C4-2B (cell line): Measurements from ENCODE around the gene SHROOM3.

ENCODE experiments used
- ZFX ChIP-seq: fragments of 450-650 bp; IDR thresholded peaks from 2 replicates; pipeline ENCODE4 v1.6.1; 2017
- TF ChIP-seq, protein P1 (sequence below): fragments of 450-650 bp; conservative IDR thresholded peaks from 2 replicates; pipeline ENCODE4 v1.5.1; 2017; ENCODE audit warnings: mild to moderate bottlenecking

DNA sequence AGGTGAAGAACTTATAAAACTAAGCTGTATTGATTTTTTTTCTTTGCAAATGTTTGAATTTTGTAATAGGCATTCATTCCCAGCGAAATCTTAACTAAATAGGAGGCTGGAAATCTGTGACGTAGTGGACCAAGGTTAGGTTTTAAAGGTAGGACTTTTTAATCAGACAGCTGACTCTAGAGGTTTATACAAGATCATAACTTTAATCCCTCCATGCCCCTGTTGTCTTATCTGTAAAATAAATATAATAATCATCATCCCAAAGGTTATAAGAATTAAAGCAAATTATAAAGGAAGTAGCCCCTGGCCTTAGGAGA is 101.3 kb downstream of the SHROOM3 start:
- TF ChIP-seq, protein P1, sequence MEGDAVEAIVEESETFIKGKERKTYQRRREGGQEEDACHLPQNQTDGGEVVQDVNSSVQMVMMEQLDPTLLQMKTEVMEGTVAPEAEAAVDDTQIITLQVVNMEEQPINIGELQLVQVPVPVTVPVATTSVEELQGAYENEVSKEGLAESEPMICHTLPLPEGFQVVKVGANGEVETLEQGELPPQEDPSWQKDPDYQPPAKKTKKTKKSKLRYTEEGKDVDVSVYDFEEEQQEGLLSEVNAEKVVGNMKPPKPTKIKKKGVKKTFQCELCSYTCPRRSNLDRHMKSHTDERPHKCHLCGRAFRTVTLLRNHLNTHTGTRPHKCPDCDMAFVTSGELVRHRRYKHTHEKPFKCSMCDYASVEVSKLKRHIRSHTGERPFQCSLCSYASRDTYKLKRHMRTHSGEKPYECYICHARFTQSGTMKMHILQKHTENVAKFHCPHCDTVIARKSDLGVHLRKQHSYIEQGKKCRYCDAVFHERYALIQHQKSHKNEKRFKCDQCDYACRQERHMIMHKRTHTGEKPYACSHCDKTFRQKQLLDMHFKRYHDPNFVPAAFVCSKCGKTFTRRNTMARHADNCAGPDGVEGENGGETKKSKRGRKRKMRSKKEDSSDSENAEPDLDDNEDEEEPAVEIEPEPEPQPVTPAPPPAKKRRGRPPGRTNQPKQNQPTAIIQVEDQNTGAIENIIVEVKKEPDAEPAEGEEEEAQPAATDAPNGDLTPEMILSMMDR, result no peak
- no peak for TF ChIP-seq ZFX
